ENCODE results near the gene VAMP1. TPM values are rescaled to one million over a fixed set of nuclear protein-coding genes. Genes with fewer than 3 reads are reported as not detected.

Gene VAMP1
- total and polyA plus RNA-seq, 9 of the 15 experiments (the other 6 are each of a cell fraction or from before 2014, with no cell fraction given) = 0.76 to 13.2 (median 4.2) TPM

- TF ChIP-seq ZNF561 (CRISPR knock-in tag; conservative IDR thresholded peaks at IDR 0.05) (no peak), NFATC3 (IDR thresholded peaks at IDR 0.05) (peak; percentile 43; the same call in 1 of the 2 replicates), VEZF1 (CRISPR knock-in tag; IDR thresholded peaks at IDR 0.05) (peak; percentile 53; the same call in 1 of the 2 replicates), ETV5 (CRISPR knock-in tag; IDR thresholded peaks at IDR 0.05; ENCODE audit: low read depth) (no peak), MCM7 (IDR thresholded peaks at IDR 0.05) (no peak), TCF3 (CRISPR knock-in tag; IDR thresholded peaks at IDR 0.05) (peak; percentile 20; the same call in 1 of the 2 replicates), DMBX1 (CRISPR knock-in tag; IDR thresholded peaks at IDR 0.05; ENCODE audit: borderline replicate concordance) (no peak), EGR1 (conservative IDR thresholded peaks at IDR 0.05) (peak; percentile 42), L3MBTL2 (IDR thresholded peaks at IDR 0.05) (peak; percentile 65), ZBTB12 (CRISPR knock-in tag; IDR thresholded peaks at IDR 0.05) (no peak), GABPA (tag; conservative IDR thresholded peaks at IDR 0.05; ENCODE audit: low read depth) (0 out of 2 replicates have a peak, but pooled peaks have one; percentile 30), HDAC2 (IDR thresholded peaks at IDR 0.05) (peak; percentile 93), ESRRA (IDR thresholded peaks at IDR 0.05; ENCODE audit: borderline replicate concordance, low read depth) (no peak), ADNP (tag; IDR thresholded peaks at IDR 0.05) (no peak), MAFG (tag; conservative IDR thresholded peaks at IDR 0.05) (peak; percentile 98), MTA1 (IDR thresholded peaks at IDR 0.05; ENCODE audit: borderline replicate concordance) (peak; percentile 78; the same call in 1 of the 2 replicates), MBD2 (IDR thresholded peaks at IDR 0.05; ENCODE audit: borderline replicate concordance, low read depth) (0 out of 2 replicates have a peak, but pooled peaks have one; percentile 34), ZNF785 (CRISPR knock-in tag; IDR thresholded peaks at IDR 0.05) (no peak), E2F1 (CRISPR knock-in tag; IDR thresholded peaks at IDR 0.05) (no peak), NRF1 (conservative IDR thresholded peaks at IDR 0.05 in 1 of 2, IDR thresholded peaks at IDR 0.05 in 1 of 2) (peak in 1 of 2 experiments; percentile 25; a peak in 1 of 4 replicates), PHB2 (IDR thresholded peaks at IDR 0.05; ENCODE audit: low read depth) (no peak), MYNN (IDR thresholded peaks at IDR 0.05) (peak; percentile 89), MYNN (CRISPR knock-in tag; IDR thresholded peaks at IDR 0.05) (no peak), ZNF707 (CRISPR knock-in tag; conservative IDR thresholded peaks at IDR 0.05) (no peak), TCF7 (IDR thresholded peaks at IDR 0.05; ENCODE audit: borderline replicate concordance) (no peak), ELF2 (CRISPR knock-in tag; IDR thresholded peaks at IDR 0.05) (no peak)
Measured at GRCh38 chr12:6430124-6430989, 40.1 kb downstream of the VAMP1 start (continued).
